K562 (cell line): Measurements from ENCODE around the gene ERVFRD-1. TPM values are rescaled to one million over a fixed set of nuclear protein-coding genes. Genes with fewer than 3 reads are reported as not detected.

Source experiments
- ATAC-seq: fragments of 200-7000 bp; cut with Tn5 transposase; 3 replicates; pipeline ENCODE4 v1.9.1; 2020; ENCODE audit warnings: moderate library complexity
- BruUV-seq: library from RNA; stranded (reverse); fragments of 400-500 nt; replicated peaks from 2 replicates; lab custom pipeline; 2021; lab: Mats Ljungman, UMichigan
- CTCF ChIA-PET: fragments of 300-600 bp; formaldehyde crosslinking; extraction: SDS; loops from one replicate; lab custom pipeline; 2021; ENCODE audit warnings: low intra/inter-chr PET ratio; lab: Yijun Ruan, JAX
- POLR2A ChIA-PET: fragments of 300-600, 350-650 bp; sonication (Branson Sonifier 250); formaldehyde crosslinking; extraction: SDS; loops from one replicate; lab custom pipeline; 2021; ENCODE audit warnings: antibody characterized with exemption, inconsistent platforms; lab: Yijun Ruan, JAX
- DNase-seq, 4 experiments: peaks; one replicate each; pipeline versions ENCODE4 v3.0.0 to v3.0.0-alpha.2; 2011 to 2018; ENCODE audit warnings: low spot score in 3 of 4, mixed read lengths in 3 of 4; ENCODE audit errors: extremely low read depth in 1 of 4
- FAIRE-seq: peaks from 2 replicates; lab custom pipeline; 2011; peaks lifted over from hg19 to GRCh38; lab: Jason Lieb, UNC
- H2AFZ ChIP-seq: 2 replicates; pipeline ENCODE4 v1.6.0; 2011; ENCODE audit warnings: low read depth, low read length, control low read depth, inconsistent platforms
- H3K27ac ChIP-seq: fragments of 200-600 bp; 3 replicates; pipeline ENCODE4 v1.8.0; 2011; ENCODE audit warnings: low read depth, mild to moderate bottlenecking, control low read depth, inconsistent platforms, low read length, moderate library complexity, mixed read lengths; ENCODE audit errors: extremely low read depth
- H3K27me3 ChIP-seq, 2 experiments: fragments of 300-600 bp in 1 of 2; 2 replicates in 1 of 2; 3 replicates in 1 of 2; pipeline versions ENCODE4 v1.6.0 to v1.8.0; 2011; ENCODE audit warnings: inconsistent platforms in 2 of 2, low read length in 2 of 2, mild to moderate bottlenecking in 1 of 2, mixed read lengths in 1 of 2, moderate library complexity in 1 of 2; ENCODE audit not compliant: control insufficient read depth in 2 of 2, insufficient read depth in 2 of 2
- H3K36me3 ChIP-seq: fragments of 300-600 bp; 3 replicates; pipeline ENCODE4 v1.8.0; 2011; ENCODE audit warnings: mild to moderate bottlenecking, low read length, inconsistent platforms; ENCODE audit not compliant: control insufficient read depth, insufficient read depth
- H3K4me1 ChIP-seq, 2 experiments: fragments of 200-600 bp in 1 of 2; replicated peaks in 1 of 2; 2 replicates in 1 of 2; 3 replicates in 1 of 2; pipeline versions ENCODE4 v1.5.1 to v1.8.0; 2011; ENCODE audit warnings: inconsistent platforms in 2 of 2, low read length in 2 of 2, mild to moderate bottlenecking in 1 of 2, mixed read lengths in 1 of 2, moderate library complexity in 1 of 2; ENCODE audit not compliant: control insufficient read depth in 2 of 2, insufficient read depth in 2 of 2
- H3K4me2 ChIP-seq: 2 replicates; pipeline ENCODE4 v1.6.1; 2011; ENCODE audit warnings: low read length, control low read depth, inconsistent platforms, mixed read lengths; ENCODE audit not compliant: insufficient read depth
- H3K4me3 ChIP-seq: fragments of 200-600 bp; sonication (generic), shearing (Covaris generic); 2 replicates; pipeline ENCODE4 v1.5.1; 2016; ENCODE audit warnings: control low read depth, inconsistent platforms
- H3K79me2 ChIP-seq: fragments of 200-600 bp; 3 replicates; pipeline ENCODE4 v1.8.0; 2011; ENCODE audit warnings: low read length, inconsistent platforms; ENCODE audit not compliant: control insufficient read depth, insufficient read depth
- H3K9ac ChIP-seq, 2 experiments: 2 replicates each; pipeline versions ENCODE4 v1.6.0 to v1.6.1; 2011; ENCODE audit warnings: low read depth in 2 of 2, low read length in 2 of 2, control low read depth in 1 of 2, inconsistent platforms in 1 of 2, mild to moderate bottlenecking in 1 of 2, mixed read lengths in 1 of 2; ENCODE audit not compliant: insufficient read depth in 1 of 2
- H3K9me1 ChIP-seq: one replicate; pipeline ENCODE4 v1.6.0; 2011; ENCODE audit warnings: inconsistent platforms, mild to moderate bottlenecking, low read length, moderate library complexity; ENCODE audit not compliant: control insufficient read depth, insufficient read depth
- H3K9me3 ChIP-seq: replicated peaks from 2 replicates; pipeline ENCODE4 v1.5.1; 2011; ENCODE audit warnings: low read depth, low read length, inconsistent platforms; ENCODE audit not compliant: control insufficient read depth, insufficient read depth
- H4K20me1 ChIP-seq: replicated peaks from 2 replicates; pipeline ENCODE4 v1.6.1; 2011; ENCODE audit warnings: low read length, inconsistent platforms, mixed read lengths; ENCODE audit not compliant: control insufficient read depth, insufficient read depth
- CBFA2T2 ChIP-seq: fragments of 450-650 bp; conservative IDR thresholded peaks from 2 replicates; pipeline ENCODE4 v1.6.1; 2017; ENCODE audit warnings: mild to moderate bottlenecking
- CBFA2T3 ChIP-seq: fragments of 450-650 bp; IDR thresholded peaks from 2 replicates; pipeline ENCODE4 v1.6.1; 2017
- KDM4B ChIP-seq, 2 experiments: fragments of 450-650 bp in 1 of 2; sonication (generic) in 1 of 2; IDR thresholded peaks; 2 replicates each; pipeline ENCODE4 v1.6.1; 2016 to 2017; ENCODE audit warnings: borderline replicate concordance in 2 of 2, antibody characterized with exemption in 1 of 2, low read depth in 1 of 2, mild to moderate bottlenecking in 1 of 2
- SLC30A9 ChIP-seq: fragments of 250-450 bp; sonication (Bioruptor Pico); IDR thresholded peaks from 2 replicates; pipeline ENCODE4 v1.8.0; 2022; ENCODE audit warnings: mild to moderate bottlenecking, moderate library complexity
- TAL1 ChIP-seq: fragments of 450-650 bp; IDR thresholded peaks from 2 replicates; pipeline ENCODE4 v1.6.1; 2016; ENCODE audit warnings: mild to moderate bottlenecking
- WGBS: fragments of 100-300 bp; shearing (Covaris generic); methylation state at CpG from one replicate; pipeline ENCODE4 v1.1.6; 2016; ENCODE audit warnings: low coverage, mixed read lengths; ENCODE audit not compliant: insufficient coverage; ENCODE audit errors: missing lambda C conversion rate; 5-methylcytosine and 5-hydroxymethylcytosine counted together
- in situ Hi-C: fragments of 300-500 bp; cut with MboI; formaldehyde crosslinking; loops from 4 replicates; pipeline ENCODE4 v1.15.0; 2018; ENCODE audit warnings: inconsistent platforms, mixed read lengths
- intact Hi-C: fragments of 100-400 bp; cut with micrococcal nuclease; formaldehyde crosslinking; loops from 2 replicates; pipeline ENCODE4 v1.14.2; 2022
- polyA plus RNA-seq, 8 experiments: library from polyadenylated mRNA; depleted of rRNA in 4 of 8; stranded (reverse) in 5 of 8; unstranded in 3 of 8; fragments of >200 nt; fragmentation: Nextera tagmentation in 2 of 8; fragmentation: Illumina TruSeq in 1 of 8; extraction: Ambion mirVana in 2 of 8; extraction: Trizol in 1 of 8; gene quantifications; 2 replicates each; pipeline versions ENCODE4 v1.2.1 to v1.2.3, GENCODE V29; 2011 to 2014; ENCODE audit warnings: inconsistent platforms in 1 of 8, missing spikeins in 1 of 8
- total RNA-seq, 7 experiments: library from RNA; depleted of rRNA in 6 of 7; stranded (reverse); fragments of >200 nt in 6 of 7; fragmentation: Illumina TruSeq in 2 of 7; extraction: Trizol in 2 of 7; gene quantifications; 2 replicates each; pipeline versions ENCODE4 v1.2.1 to v1.2.3, GENCODE V29; 2011 to 2021; ENCODE audit warnings: low replicate concordance in 1 of 7
- TF ChIP-seq, protein P1 (sequence below): sonication (generic); formaldehyde crosslinking; IDR thresholded peaks from 2 replicates; pipeline ENCODE4 v1.8.0; 2022; ENCODE audit warnings: mild to moderate bottlenecking, missing genetic modification reagents, borderline replicate concordance

ERVFRD-1 gene
- total and polyA plus RNA-seq, 9 of the 15 experiments (the other 6 are each of a cell fraction or from before 2014, with no cell fraction given), result 0.05 to 0.14 (median 0.09) TPM; not detected in 2

DNA sequence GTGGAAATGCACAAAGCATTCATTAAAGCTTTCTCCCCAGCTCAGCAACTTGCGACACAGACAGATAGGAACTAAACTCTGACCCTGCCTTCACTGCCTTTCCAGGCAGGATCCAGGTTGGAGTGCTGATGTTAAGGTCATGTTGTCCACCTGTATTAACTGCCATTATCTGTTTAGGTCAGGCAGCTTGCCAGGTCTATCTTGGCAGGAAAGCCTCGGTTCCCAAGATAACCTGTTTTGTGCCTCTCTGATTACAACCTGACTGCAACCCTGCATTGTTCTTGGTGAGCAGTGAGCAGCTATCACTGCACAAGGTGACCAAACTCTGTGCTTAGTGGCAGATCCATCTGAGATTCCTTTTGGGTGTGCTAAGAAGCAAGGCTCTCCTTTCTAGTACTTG, 44.2 kb downstream of the ERVFRD-1 start:
- no peak overlapping the region for H2AFZ ChIP-seq
- ATAC-seq, result no peak
- 0% methylated on average over 2 of the region's 2 CpGs for WGBS
- no TSS peak for BruUV-seq
- H3K4me3 ChIP-seq, result no peak overlapping the region
- no peak overlapping the region for H3K4me2 ChIP-seq
- peak in 1 of 4 experiments; percentile 16 for DNase-seq
- no peak overlapping the region for H3K9ac ChIP-seq
- peaks cover 4 to 6% of the 10 kb centered on the region in 2 experiments; a peak in 3 of 5 replicates for H3K4me1 ChIP-seq
- no peaks in the 10 kb centered on the region for H3K79me2 ChIP-seq
- H3K27me3 ChIP-seq, result no peaks in the 10 kb centered on the region; a peak in 1 of 5 replicates
- in situ Hi-C loops, result loop anchor here (5.0 kb wide), 2 partner anchors 110 to 590 kb away; no protein-coding TSS in a partner anchor
- ChIA-PET POLR2A (interaction anchor here (0.8 kb wide), 1 partner anchor 9 kb away, joined by 3 read pairs; no protein-coding TSS in a partner anchor), CTCF (interaction anchor here (0.5 to 2.3 kb wide), 2 partner anchors 113 to 219 kb away, joined by 4 to 9 read pairs; no protein-coding TSS in a partner anchor)
- no peaks in the 10 kb centered on the region for H4K20me1 ChIP-seq
- intact Hi-C loops, result loop anchor here (10.0 kb wide), 1 partner anchor 507 kb away; no protein-coding TSS in a partner anchor
- no peaks in the 10 kb centered on the region for H3K9me3 ChIP-seq
- no peak for FAIRE-seq
- H3K9me1 ChIP-seq, result no peaks in the 10 kb centered on the region
- H3K36me3 ChIP-seq, result no peaks in the 10 kb centered on the region
- TF ChIP-seq TAL1 (peak; percentile 25; the same call in 1 of the 2 replicates), CBFA2T2 (peak; percentile 55), CBFA2T3 (peak; percentile 69), KDM4B (IDR thresholded peaks at IDR 0.05; ENCODE audit: borderline replicate concordance in 2 of 2, low read depth in 1 of 2) (no peak), SLC30A9 (no peak)
- TF ChIP-seq, protein P1, sequence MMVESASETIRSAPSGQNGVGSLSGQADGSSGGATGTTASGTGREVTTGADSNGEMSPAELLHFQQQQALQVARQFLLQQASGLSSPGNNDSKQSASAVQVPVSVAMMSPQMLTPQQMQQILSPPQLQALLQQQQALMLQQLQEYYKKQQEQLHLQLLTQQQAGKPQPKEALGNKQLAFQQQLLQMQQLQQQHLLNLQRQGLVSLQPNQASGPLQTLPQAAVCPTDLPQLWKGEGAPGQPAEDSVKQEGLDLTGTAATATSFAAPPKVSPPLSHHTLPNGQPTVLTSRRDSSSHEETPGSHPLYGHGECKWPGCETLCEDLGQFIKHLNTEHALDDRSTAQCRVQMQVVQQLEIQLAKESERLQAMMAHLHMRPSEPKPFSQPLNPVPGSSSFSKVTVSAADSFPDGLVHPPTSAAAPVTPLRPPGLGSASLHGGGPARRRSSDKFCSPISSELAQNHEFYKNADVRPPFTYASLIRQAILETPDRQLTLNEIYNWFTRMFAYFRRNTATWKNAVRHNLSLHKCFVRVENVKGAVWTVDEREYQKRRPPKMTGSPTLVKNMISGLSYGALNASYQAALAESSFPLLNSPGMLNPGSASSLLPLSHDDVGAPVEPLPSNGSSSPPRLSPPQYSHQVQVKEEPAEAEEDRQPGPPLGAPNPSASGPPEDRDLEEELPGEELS (CRISPR knock-in tag), result no peak
- H3K27ac ChIP-seq, result no peak overlapping the region
